Hepatocyte (in vitro differentiated cells): ENCODE measurements around the gene LRRFIP1. TPM values are rescaled to one million over a fixed set of nuclear protein-coding genes. Genes with fewer than 3 reads are reported as not detected.
A peak's percentile ranks its signal among the peaks of the same experiment; 100 is the strongest.

Experiments
- DNase-seq: peaks from one replicate; pipeline ENCODE4 v3.0.0-alpha.2; 2016; ENCODE audit warnings: low spot score
- H2AFZ ChIP-seq: fragments of 200-600 bp; sonication (generic); 2 replicates; pipeline ENCODE4 v1.6.0; 2016; ENCODE audit warnings: antibody characterized with exemption, mild to moderate bottlenecking
- H3K27ac ChIP-seq: fragments of 200-600 bp; sonication (generic); 2 replicates; pipeline ENCODE4 v1.5.1; 2016; ENCODE audit warnings: mild to moderate bottlenecking
- H3K27me3 ChIP-seq: fragments of 200-600 bp; sonication (generic); 2 replicates; pipeline ENCODE4 v1.6.1; 2016
- H3K36me3 ChIP-seq: fragments of 200-600 bp; sonication (generic); replicated peaks from 2 replicates; pipeline ENCODE4 v1.5.1; 2016; ENCODE audit warnings: low read depth; ENCODE audit not compliant: insufficient read depth
- H3K4me1 ChIP-seq: fragments of 200-600 bp; sonication (generic); 2 replicates; pipeline ENCODE4 v1.5.1; 2016; ENCODE audit warnings: mild to moderate bottlenecking, moderate library complexity; ENCODE audit not compliant: insufficient read depth
- H3K4me2 ChIP-seq: fragments of 200-600 bp; sonication (generic); 2 replicates; pipeline ENCODE4 v1.6.0; 2016
- H3K4me3 ChIP-seq: fragments of 200-600 bp; sonication (generic); 2 replicates; pipeline ENCODE4 v1.5.1; 2016; ENCODE audit warnings: mild to moderate bottlenecking
- H3K79me2 ChIP-seq: fragments of 200-600 bp; sonication (generic); 2 replicates; pipeline ENCODE4 v1.6.0; 2017; ENCODE audit warnings: mild to moderate bottlenecking
- H3K9me2 ChIP-seq: fragments of 200-600 bp; sonication (generic); replicated peaks from 2 replicates; pipeline ENCODE4 v1.6.0; 2017; ENCODE audit warnings: mild to moderate bottlenecking; ENCODE audit not compliant: insufficient read depth
- H3K9me3 ChIP-seq: fragments of 200-600 bp; sonication (generic); 2 replicates; pipeline ENCODE4 v1.5.1; 2016; ENCODE audit warnings: low read depth, mild to moderate bottlenecking
- H4K20me1 ChIP-seq: fragments of 200-600 bp; sonication (generic); 2 replicates; pipeline ENCODE4 v1.6.0; 2016; ENCODE audit warnings: mild to moderate bottlenecking; ENCODE audit not compliant: insufficient read depth, poor library complexity, severe bottlenecking
- EZH2 ChIP-seq: fragments of 200-600 bp; sonication (generic); IDR thresholded peaks from 2 replicates; pipeline ENCODE4 v1.6.1; 2016; ENCODE audit warnings: antibody characterized with exemption, mild to moderate bottlenecking, borderline replicate concordance
- EZH2phosphoT487 ChIP-seq: fragments of 200-600 bp; sonication (generic); IDR thresholded peaks from one replicate; pipeline ENCODE4 v1.6.1; 2018; ENCODE audit warnings: antibody characterized with exemption, mild to moderate bottlenecking, low read depth, moderate library complexity; ENCODE audit not compliant: unreplicated experiment, severe bottlenecking
- WGBS: methylation state at CpG from one replicate; pipeline ENCODE4 v1.1.6; 2016; ENCODE audit warnings: low lambda C conversion rate; ENCODE audit errors: missing lambda C conversion rate; 5-methylcytosine and 5-hydroxymethylcytosine counted together
- polyA plus RNA-seq: library from polyadenylated mRNA; unstranded; fragments of >200 nt; fragmentation: Nextera tagmentation; extraction: Ambion mirVana; gene quantifications from 2 replicates; pipeline ENCODE4 v1.2.1, GENCODE V29; 2016
- total RNA-seq: library from RNA; depleted of rRNA; stranded (reverse); fragments of >200 nt; gene quantifications from 2 replicates; pipeline ENCODE4 v1.2.3, GENCODE V29; 2014
- TF ChIP-seq, protein P1 (sequence below): fragments of 200-600 bp; sonication (generic); IDR thresholded peaks from 2 replicates; pipeline ENCODE4 v1.5.1; 2016; ENCODE audit warnings: antibody characterized with exemption, mild to moderate bottlenecking; ENCODE audit not compliant: poor library complexity

LRRFIP1 gene
- total and polyA plus RNA-seq, 2 experiments from 2014 or later: 42.7 to 64.1 TPM

DNA sequence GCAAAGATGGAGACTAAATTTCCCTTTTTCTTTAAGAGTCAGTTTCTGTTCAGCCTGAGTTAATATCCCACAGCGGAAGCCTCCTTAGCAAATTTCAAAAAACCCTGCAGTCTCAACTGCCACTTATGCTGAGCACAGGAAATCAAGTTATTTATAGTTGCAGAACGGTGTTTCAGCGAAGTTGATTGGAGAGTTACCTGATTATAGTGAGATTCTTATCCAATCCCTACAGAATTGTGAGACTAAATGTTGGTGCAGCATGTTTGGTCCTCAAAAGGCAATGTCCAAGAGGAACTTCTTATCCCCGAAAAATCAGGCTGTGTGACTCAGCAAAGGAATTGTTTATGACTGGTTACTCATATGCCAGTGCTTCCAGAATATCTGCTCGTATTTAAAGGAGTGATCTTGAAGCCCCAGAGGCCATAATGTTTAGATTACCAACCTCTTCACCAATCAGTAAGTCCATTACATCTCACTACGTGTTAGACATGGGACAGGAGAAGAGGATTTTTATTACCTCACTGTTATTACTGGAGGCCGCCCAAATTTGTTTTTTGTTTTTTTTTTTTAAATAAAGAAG is 67.9 kb downstream of the LRRFIP1 start:
- H3K27me3 ChIP-seq: no peaks in the 10 kb centered on the region
- no peaks in the 10 kb centered on the region for H3K36me3 ChIP-seq
- WGBS: 52% methylated on average over 7 of the region's 7 CpGs
- peak overlapping the region; percentile 99 for H3K27ac ChIP-seq
- H3K4me2 ChIP-seq: peak overlapping the region; percentile 97
- H3K9me3 ChIP-seq: no peaks in the 10 kb centered on the region
- no peak for TF ChIP-seq EZH2phosphoT487
- TF ChIP-seq, protein P1, sequence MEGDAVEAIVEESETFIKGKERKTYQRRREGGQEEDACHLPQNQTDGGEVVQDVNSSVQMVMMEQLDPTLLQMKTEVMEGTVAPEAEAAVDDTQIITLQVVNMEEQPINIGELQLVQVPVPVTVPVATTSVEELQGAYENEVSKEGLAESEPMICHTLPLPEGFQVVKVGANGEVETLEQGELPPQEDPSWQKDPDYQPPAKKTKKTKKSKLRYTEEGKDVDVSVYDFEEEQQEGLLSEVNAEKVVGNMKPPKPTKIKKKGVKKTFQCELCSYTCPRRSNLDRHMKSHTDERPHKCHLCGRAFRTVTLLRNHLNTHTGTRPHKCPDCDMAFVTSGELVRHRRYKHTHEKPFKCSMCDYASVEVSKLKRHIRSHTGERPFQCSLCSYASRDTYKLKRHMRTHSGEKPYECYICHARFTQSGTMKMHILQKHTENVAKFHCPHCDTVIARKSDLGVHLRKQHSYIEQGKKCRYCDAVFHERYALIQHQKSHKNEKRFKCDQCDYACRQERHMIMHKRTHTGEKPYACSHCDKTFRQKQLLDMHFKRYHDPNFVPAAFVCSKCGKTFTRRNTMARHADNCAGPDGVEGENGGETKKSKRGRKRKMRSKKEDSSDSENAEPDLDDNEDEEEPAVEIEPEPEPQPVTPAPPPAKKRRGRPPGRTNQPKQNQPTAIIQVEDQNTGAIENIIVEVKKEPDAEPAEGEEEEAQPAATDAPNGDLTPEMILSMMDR: no peak
- no peak overlapping the region for H3K4me3 ChIP-seq
- H3K4me1 ChIP-seq: peaks cover 53% of the 10 kb centered on the region
- peaks cover 77% of the 10 kb centered on the region for H3K79me2 ChIP-seq
- H2AFZ ChIP-seq: no peak overlapping the region
- H4K20me1 ChIP-seq: peaks cover 60% of the 10 kb centered on the region
- no peaks in the 10 kb centered on the region for H3K9me2 ChIP-seq
- DNase-seq: peak; percentile 40

DNA sequence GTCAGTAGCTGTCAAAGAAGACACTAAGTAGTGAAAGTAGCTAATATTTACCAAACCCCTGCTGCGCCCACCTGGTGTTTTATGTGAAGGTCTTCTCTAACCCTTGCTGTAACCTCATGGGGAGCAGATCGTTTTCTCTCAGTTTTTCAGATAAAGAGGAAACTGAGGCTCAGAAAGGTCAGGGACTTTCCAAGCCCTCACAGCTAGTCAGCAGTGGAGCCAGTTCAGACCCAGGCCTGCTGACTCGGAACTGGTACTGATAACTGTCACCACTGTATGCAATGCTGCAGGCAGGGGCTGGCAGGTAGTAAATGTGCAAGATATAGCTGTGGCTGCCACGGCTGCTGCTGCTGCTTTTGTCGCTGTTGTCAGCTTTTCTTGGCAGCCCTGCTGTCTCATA is 69.1 kb downstream of the LRRFIP1 start:
- H3K4me2 ChIP-seq: no peak overlapping the region
- H3K79me2 ChIP-seq: peaks cover 89% of the 10 kb centered on the region
- peaks cover 64% of the 10 kb centered on the region for H3K4me1 ChIP-seq
- no peaks in the 10 kb centered on the region for H3K9me2 ChIP-seq
- H3K27ac ChIP-seq: no peak overlapping the region
- no peak overlapping the region for H2AFZ ChIP-seq
- WGBS: 75% methylated on average over 5 of the region's 5 CpGs
- no peaks in the 10 kb centered on the region for H3K36me3 ChIP-seq
- no peak for TF ChIP-seq EZH2
- TF ChIP-seq, protein P1: no peak
- TF ChIP-seq EZH2phosphoT487: no peak
- no peak overlapping the region for H3K4me3 ChIP-seq
- no peak for DNase-seq
- H4K20me1 ChIP-seq: peaks cover 70% of the 10 kb centered on the region
- no peaks in the 10 kb centered on the region for H3K9me3 ChIP-seq
- H3K27me3 ChIP-seq: no peaks in the 10 kb centered on the region

DNA sequence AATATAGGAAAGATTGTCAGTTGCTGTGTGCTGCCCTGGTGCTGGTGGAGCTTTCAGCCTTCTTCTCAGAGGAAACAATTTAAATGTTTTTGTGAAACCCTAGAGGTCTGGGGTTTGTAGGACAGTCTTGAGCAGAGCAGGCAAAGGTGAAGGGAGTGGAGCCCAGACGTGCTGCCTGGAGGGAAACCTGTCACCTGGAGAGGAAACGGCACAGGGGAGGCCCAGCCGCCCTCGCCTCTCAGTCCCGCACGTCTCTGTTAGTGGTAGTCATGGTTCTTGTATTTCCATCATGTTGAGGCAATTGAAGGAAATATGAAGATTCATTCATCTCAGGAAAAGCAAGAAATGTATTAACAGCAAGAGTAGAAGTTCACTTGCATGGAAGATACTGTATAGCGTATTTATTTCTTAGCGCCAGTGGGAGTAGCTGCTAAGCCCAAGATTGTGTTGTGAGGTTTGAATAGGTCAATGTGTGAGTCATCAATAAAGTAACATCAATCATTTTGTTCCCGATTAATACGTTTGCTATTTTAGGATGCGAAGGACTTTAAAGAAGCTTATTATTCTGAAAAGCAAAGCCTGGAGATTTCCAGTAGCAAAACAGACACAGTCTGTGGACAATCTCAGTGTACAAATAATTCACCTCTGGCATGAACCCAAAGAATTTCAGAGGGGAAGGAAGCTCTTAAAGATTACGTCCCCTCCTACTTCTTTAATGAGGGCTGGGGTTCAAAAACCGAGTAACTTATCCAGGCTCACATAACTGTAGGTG is 70.4 kb downstream of the LRRFIP1 start:
- Histone ChIP-seq H3K27me3 (no peaks in the 10 kb centered on the region), H4K20me1 (peaks cover 82% of the 10 kb centered on the region), H2AFZ (no peak overlapping the region), H3K36me3 (no peaks in the 10 kb centered on the region), H3K4me1 (peaks cover 77% of the 10 kb centered on the region), H3K79me2 (peaks cover 96% of the 10 kb centered on the region), H3K4me2 (peak overlapping the region; percentile 12), H3K27ac (peak overlapping the region; percentile 21), H3K9me2 (no peaks in the 10 kb centered on the region), H3K9me3 (no peaks in the 10 kb centered on the region), H3K4me3 (no peak overlapping the region)
- WGBS: 75% methylated on average over 13 of the region's 13 CpGs
- no peak for DNase-seq
- TF ChIP-seq EZH2: no peak
- TF ChIP-seq, protein P1: no peak
- no peak for TF ChIP-seq EZH2phosphoT487
